ENCODE results near the gene ATP9A.

DNA sequence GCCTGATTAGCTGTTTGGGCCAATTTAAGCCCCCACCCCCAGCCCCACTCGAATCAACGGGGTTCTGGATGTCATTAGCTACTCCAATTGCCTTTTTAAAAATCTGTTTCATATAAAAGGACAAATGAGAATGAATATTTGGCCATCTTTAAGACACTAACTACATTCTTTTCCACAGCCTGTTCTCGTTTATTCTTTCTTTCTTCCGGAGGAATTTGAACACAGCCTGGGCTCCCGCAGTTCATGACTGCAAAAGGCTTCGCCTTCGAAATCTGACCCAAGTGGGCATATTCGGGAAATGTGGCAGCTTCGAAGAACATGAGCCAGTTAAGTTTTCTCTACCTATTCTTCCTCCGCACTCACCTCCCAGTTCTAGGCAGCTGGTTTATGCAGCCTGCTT is 176.3 kb downstream of the ATP9A start:
- TF ChIP-seq ZNF391 (tag by site-specific recombination; IDR thresholded peaks at IDR 0.05; ENCODE audit: borderline replicate concordance, low read depth), result no peak
- TF ChIP-seq ZNF239 (tag by site-specific recombination; IDR thresholded peaks at IDR 0.05), result no peak
- no peak for TF ChIP-seq ZNF776 (tag by site-specific recombination; IDR thresholded peaks at IDR 0.05; ENCODE audit: borderline replicate concordance)
- TF ChIP-seq ZNF184 (tag by site-specific recombination; IDR thresholded peaks at IDR 0.05), result no peak
- TF ChIP-seq, protein P1, sequence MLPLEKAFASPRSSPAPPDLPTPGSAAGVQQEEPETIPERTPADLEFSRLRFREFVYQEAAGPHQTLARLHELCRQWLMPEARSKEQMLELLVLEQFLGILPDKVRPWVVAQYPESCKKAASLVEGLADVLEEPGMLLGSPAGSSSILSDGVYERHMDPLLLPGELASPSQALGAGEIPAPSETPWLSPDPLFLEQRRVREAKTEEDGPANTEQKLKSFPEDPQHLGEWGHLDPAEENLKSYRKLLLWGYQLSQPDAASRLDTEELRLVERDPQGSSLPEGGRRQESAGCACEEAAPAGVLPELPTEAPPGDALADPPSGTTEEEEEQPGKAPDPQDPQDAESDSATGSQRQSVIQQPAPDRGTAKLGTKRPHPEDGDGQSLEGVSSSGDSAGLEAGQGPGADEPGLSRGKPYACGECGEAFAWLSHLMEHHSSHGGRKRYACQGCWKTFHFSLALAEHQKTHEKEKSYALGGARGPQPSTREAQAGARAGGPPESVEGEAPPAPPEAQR (tag by site-specific recombination; IDR thresholded peaks at IDR 0.05), result no peak
- no peak for TF ChIP-seq TCF7L2 (IDR thresholded peaks at IDR 0.05; ENCODE audit: borderline replicate concordance, low read depth, low read length)
- TF ChIP-seq, protein P2, sequence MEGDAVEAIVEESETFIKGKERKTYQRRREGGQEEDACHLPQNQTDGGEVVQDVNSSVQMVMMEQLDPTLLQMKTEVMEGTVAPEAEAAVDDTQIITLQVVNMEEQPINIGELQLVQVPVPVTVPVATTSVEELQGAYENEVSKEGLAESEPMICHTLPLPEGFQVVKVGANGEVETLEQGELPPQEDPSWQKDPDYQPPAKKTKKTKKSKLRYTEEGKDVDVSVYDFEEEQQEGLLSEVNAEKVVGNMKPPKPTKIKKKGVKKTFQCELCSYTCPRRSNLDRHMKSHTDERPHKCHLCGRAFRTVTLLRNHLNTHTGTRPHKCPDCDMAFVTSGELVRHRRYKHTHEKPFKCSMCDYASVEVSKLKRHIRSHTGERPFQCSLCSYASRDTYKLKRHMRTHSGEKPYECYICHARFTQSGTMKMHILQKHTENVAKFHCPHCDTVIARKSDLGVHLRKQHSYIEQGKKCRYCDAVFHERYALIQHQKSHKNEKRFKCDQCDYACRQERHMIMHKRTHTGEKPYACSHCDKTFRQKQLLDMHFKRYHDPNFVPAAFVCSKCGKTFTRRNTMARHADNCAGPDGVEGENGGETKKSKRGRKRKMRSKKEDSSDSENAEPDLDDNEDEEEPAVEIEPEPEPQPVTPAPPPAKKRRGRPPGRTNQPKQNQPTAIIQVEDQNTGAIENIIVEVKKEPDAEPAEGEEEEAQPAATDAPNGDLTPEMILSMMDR (tag by site-specific recombination; IDR thresholded peaks at IDR 0.05), result no peak

All from HEK293 (cell line).